ENCODE results near the gene IQCF5.
"Not testable (repeated sequence)": the region's sequence is repeated elsewhere in the genome, so short reads cannot be mapped to it uniquely, and the experiment has no call there.

Gene IQCF5

DNA sequence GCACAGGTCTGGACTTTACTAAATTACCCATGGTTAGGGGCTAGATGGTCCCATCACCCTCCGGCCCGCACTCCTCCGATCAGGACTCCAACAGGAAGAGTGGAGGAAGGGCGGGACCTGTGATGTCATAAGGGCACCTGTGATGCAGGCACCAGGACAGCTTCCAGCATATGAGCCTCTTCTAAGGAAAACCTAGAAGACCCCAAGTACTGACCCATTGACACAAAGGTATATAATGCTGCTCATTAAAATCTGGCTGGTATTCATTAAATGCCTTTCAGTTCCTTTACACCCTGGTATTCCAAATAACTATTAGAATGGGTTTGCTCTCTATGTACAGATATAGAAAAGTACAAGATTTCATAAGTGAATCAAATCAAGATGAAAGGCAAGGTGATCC is at the start of gene IQCF5:
IQCF5 (minus strand) TSS at position 101 of the 400 bp plus-strand sequence; CDS start at position 31, 70 bp downstream.
- no peak for DNase-seq (ENCODE audit: low read depth in 2 of 2)

DNA sequence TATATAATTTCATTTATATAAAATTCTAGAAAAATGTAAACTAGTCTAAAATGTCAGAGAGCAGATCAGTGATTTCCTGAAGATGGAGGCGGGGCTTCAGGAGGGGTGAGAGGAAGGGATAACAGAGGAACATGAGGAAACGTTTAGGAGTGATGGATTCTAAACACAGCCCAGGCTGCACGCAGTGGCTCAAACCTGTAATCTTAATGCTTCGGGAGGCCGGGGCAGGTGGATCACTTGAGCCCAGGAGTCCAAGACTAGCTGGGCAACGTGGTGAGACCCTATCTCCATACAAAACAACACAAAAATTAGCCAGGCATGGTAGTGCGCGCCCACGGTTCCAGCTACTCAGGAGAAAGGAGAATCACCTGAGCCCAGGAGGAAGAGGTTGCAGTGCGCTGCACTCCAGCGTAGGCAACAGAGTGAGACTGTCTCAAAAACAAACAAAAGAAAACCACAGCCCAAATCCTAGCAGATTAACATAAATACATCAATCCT is 45.7 kb upstream of the IQCF5 start:
- no peak for DNase-seq (ENCODE audit: low read depth in 2 of 2)

DNA sequence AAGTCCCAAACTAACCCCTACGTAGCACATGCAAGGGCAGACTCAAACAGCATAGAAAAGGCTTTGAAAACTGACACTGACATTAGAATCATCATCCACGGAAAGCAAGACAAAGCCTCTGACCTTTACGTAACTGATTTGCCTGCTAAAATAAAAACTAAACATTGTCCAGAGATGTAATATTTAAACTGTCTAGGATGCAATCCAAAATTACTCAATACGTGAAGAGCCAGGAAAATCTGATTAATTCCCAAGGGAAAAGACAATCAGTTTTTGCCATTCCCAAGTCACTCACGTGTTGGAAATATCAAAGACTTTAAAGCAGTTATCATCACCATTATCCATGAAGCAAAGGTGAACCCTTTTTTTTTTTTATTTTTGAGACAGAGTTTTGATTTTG is 41.0 kb upstream of the IQCF5 start:
- DNase-seq (ENCODE audit: low read depth in 2 of 2), result no peak

DNA sequence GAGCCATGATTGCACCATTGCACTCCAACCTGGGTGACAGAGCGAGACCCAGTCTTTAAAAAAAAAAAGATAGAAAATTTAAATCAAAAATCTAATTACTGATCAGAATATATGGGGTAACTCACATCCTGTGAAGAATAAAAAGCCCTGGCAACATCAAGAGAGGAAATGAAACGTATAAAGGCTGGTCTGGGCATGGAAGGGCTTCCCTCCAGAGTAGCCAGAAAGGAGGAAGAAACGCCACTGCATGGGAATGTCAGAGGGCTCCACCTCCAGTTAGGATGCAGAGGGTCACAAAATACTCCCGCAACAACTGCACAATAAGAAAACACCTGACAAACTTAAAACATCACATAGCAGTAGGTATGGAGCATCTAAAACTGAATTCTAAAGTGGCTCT is 32.6 kb upstream of the IQCF5 start:
- no peak for DNase-seq (ENCODE audit: low read depth in 2 of 2)

DNA sequence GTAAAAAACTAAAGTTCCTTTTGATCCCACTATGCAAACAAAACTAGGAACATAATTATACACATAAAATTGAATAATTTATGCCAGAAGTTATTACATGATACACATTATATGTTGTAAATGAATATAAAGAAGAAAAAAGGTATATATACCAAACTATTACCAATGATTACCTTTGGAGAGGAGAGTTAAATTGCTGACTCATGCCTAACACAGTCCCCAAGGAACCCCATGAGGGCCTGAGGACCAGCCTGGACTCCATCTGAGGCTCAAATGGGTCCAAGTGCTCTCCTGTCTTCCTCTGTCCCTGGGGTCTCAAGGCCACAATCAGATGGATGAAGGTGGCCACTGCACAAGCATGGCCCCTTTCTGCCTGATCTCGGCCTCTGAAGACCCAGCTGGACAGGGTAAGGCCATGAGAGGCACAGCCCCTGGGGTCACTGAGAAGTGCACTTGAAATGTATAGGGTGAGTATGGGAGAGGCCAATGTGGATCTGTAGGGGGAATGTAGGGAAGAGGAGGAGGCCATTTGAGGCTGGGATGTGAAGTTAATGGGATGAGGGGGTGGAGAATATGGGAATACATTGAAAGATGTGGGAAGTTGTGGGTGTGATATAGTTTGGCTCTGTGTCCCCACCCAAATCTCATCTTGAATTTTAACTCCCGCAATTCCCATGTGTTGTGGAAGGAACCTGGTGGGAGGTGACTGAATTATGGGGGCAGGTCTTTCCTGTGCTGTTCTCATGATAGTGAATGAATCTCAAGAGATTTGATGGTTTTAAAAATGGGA is 28.8 kb upstream of the IQCF5 start:
- no peak for DNase-seq (ENCODE audit: low read depth in 2 of 2)

DNA sequence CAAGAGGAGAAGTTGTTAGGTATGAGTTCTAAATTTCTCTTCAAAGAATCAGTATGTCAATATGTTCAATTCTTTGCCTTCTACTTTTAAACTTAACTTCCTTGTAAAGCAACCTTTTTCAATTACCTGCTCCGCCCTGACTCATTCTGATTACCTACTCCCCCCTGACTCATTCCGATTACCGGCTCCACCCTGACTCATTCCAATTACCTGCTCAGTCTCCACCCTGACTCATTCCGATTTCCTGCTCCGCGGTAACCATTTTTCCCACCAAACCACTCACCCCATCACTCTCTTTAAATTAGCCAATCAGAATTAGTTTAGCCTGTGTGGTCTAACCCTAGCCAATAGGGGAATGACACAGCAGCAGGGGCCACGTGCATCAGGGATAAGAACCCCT is 27.0 kb upstream of the IQCF5 start:
- DNase-seq (ENCODE audit: low read depth in 2 of 2), result not testable (repeated sequence)

DNA sequence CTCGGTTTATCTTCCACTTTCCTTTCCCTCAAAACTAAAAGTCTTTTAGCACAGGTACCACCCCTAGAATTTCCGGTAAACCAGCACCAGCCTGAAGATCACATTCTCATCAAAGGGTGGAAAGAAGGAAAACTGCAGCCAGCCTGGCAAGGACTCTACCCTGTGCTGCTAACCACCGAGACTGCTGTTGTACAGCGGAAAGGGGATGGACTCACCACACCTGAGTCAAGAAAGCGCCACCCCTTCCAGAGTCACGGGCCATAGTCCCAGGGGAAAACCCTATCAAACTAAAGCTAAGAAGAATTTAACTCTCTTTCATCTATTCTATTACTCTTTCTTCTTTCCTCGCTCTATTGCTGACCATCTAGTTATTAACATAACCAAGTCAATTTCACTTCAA is 24.6 kb upstream of the IQCF5 start:
- not testable (repeated sequence) for DNase-seq (ENCODE audit: low read depth in 2 of 2)

DNA sequence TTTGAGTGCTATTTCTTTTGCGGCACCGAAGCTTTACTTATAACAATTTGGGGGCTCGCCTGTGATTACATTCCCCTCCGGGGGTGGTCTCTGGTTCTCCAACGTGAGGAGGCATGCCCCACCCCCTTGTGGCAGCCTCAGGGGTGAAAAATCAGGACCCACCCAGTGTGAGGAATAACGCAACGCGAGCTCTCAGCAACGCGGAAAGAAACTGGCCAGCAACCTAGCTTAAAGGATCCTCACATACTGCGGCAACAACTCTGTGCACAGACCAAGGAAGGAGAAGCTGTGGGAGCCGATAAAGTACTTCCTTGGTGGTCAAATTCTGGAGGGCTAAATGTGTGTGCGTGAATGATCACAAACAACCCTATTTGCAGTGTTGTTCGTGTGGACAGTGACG is 22.0 kb upstream of the IQCF5 start:
- no peak for DNase-seq (ENCODE audit: low read depth in 2 of 2)

DNA sequence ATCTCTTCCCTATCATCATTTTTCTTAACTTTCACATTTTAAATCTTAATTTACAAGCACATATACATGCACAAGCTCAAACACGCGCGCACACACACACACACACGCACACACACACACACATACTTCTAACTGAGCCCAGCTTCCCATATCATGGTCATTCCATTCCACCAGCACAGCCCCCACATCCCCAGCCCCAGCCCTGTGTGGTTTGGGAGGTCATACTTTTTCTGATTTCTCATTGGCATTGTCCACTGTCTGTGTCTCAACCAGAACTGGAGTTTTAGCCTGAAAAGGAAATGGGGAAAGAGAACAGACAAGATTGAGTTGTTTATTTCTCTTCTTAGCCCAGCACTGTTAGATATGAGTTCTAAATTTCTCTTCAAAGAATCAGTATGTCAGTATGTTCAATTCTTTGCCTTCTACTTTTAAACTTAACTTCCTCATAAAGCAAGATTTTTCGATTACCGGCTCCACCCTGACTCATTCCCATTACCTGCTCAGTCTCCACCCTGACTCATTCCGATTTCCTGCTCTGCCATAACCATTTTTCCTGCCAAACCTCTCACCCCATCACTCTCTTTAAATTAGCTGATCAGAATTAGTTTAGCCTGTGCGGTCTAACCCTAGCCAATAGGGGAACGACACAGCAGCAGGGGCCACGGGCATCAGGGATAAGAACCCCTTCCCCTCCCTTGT is 21.4 kb upstream of the IQCF5 start:
- no peak for DNase-seq (ENCODE audit: low read depth in 2 of 2)

DNA sequence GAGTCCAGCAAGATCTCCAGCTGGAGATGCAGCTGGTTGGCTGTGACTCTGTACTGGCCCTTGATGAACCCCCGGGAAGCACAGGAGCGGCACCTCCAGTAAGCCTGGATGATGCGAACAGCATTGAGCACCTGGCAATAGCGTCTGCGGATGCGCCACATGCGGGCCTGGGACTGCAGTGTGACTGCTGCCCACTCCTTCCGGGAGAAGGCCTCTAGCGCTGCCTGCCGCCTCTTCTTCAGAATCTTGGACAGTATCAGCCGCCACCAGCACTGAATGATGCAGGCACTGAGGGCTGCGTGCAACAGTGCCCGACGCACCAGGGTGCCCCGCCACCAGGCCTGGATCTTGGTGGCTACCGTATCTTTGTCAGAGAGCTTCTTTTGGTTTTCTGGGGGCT is 19.5 kb upstream of the IQCF5 start:
- DNase-seq (ENCODE audit: low read depth in 2 of 2), result no peak

DNA sequence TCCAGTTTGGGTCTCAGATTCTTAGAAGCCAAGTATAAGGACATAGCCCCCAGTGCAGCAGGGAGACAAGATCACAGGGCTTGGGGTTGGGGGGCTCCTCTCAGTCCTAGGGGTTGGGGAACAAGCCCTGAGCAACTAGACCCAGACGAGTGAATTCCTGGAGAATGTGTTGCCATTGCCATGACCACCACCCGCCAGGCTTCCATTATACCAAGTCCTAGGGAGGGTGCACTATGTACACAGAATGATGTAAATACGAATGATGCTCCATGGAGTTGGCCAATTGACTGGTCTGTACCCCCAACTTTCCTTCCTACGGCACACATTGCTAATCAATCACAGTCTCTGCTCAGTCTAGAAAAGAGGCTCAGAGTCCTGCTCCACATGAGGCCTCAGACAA is 19.0 kb upstream of the IQCF5 start:
- DNase-seq (ENCODE audit: low read depth in 2 of 2), result no peak

DNA sequence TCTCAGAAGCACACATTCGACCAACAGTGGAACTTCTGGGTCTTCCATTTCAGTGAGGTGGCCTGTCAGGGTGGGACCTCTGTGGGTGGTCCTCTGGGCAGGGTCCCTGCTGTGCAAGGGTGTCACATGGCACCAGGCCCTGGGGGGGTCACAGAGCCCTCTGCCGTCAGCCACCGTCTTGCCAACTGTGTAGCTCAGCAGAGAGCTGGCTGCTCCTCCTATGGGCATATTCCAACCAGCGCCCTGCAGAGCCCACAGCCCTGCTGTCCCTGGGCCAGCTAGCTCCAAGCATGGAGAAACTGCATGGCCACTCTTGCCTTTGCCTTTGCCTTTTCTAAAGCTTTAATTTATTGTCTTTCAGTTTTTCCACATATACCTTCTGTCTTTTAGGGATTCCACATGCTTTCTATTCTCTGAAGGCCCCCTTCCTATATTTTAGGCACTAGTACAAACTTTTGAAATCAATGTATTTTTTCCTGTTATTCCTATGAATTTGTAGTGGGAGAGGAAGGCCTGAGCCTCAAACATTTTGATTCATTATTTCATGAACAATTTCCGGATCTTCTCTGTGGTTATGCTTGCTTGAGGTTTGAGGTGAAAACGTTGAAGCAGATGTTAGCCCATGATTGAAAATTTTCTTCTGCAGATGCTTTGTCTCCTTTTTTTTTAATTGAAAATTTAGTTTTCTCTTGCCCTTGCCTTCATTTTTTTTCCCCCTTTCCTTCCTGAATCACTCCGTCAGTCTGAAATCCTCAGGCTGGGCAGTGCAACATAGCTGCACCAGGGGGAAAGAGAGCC is 16.0 kb upstream of the IQCF5 start:
- no peak for DNase-seq (ENCODE audit: low read depth in 2 of 2)

DNA sequence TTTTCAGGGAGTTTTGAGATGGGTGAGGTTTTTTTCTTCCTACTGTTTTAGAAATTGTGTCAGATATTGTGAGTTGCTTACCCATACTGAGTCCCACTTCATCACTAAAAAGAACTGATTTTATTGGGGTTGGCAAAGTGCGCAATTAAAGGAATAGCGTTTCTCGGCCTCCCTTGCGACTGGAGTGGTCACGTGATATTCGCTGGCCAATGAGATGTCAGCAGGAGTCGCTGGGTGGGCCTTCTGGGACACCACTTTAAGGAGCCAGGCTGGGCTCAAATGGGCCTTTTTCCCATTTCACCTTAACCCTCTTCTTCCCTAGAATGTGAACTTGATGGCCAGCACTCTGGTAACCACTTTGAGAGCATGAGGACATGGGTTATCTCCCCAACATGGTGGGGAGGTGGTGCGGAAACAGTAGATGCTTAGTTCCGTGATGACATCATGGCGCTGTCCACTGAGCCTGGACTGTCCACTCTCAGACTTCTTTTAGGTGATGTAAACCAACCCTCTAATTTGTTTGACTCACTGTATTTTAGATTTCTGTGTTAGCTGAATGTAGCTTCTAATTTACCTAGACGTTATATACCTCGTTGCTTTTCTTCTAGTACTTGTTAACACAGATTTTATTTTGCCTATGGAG is 13.2 kb upstream of the IQCF5 start:
- DNase-seq (ENCODE audit: low read depth in 2 of 2), result no peak

DNA sequence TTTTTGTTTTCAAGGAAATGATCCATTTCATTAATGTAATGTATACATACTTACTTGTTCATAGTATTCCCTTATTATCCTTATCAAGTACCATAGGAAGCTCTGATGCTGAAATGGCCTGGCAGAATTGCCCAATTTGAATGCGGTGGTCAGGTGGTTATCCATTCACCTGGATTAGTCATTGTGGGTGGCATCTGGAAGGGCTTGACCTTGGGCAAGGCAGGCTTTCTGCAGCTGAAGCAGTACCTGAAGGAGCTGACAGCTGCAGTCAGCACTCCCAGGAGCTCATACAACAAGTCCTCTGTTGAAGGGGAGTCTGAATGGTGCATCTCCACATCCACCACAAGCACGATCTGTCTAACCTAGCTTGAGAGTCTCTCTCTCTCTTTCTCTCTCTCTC is 12.2 kb upstream of the IQCF5 start:
- DNase-seq (ENCODE audit: low read depth in 2 of 2), result no peak

DNA sequence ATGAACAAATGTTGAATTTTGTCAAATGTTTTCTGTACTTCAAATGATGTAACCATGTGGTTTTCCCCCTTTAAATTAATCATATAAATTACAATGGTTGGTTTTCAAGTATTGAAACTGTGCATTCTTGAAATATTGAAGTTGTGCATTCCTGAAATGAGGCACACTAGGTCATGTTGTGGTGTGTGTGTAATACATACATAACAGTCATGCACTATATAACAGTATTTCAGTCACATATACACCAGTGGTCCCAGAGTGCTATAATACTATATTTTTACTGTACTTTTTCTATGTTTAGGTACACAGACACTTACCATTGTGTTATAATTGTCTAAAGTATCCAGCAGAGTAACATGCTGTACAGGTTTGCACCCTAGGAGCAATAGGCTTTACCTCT is 11.0 kb upstream of the IQCF5 start:
- no peak for DNase-seq (ENCODE audit: low read depth in 2 of 2)

DNA sequence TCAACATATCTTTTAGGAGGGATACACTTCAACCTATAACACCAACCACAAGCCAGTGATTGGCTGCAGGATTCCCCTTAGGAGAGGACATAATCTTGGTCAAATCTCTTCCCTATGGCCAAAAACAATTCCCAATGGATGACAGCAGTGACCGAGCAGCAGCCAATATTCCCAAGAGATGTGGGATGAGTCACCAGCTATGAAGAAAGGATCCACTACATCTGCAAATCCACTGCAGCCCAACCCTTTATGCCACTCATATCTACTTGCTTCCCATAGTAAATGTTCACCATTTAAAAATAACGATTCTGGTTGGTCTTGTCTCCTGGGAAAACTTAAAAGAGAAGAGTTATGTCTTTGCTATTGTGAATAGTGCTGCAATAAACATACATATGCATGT is 4.5 kb upstream of the IQCF5 start:
- DNase-seq (ENCODE audit: low read depth in 2 of 2), result no peak

DNA sequence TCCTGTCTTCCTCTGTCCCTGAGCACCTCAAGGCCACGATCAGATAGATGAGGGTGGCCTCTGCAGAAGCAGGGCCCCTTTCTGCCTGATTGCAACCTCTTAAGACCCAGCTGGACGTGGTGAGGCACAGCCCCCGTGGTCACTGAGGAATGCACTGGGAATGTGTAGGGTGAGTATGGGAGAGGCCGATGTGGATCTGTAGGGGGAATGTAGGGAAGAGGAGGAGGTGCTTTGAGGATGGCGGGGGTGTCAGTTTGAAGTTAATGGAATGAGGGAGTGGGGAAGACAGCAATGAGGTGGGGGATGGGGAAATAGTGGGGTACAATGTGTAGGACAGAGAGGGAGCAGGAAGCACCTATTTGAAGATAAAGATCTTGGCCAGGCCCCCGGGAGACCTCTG is 785 bp upstream of the IQCF5 start:
- no peak for DNase-seq (ENCODE audit: low read depth in 2 of 2)

DNA sequence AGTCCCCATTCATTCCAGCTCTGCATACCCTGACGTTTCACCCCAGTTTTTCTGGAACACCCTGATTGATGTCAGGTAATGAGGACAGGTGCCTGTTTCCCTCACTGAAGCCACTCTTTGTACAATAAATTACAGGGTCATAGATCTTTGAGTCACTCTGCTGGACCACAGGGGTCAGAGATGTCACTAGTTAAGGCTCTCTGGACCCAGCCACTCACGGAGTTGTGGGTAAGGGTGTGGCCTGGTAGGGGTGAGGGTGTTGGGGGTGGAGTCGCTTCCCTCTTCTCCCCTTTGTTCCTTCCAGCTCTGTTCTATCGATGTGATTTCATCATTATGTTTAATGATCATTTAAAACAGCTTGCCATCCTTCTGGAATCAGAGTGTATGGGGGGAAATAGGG is 512 bp downstream of the IQCF5 start:
- DNase-seq (ENCODE audit: low read depth in 2 of 2), result no peak

DNA sequence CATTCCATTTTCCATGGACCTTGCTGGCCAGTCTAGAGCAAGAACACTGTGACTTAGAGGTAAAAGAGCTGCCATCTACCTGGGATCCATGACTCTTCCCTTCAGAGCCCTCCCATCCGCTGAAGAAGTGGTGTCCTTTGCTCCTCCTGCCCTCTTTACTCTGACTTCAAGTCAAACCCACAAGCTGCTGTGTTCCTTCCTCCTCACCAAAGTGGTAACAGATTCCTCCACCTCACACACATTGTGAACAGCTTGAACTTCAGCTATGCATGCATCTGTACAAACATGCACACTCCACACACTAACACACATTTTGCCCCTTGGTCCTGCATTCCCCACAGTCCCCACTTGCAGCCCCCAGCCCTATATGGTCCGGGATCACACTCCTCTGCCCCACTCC is 990 bp downstream of the IQCF5 start:
- no peak for DNase-seq (ENCODE audit: low read depth in 2 of 2)

DNA sequence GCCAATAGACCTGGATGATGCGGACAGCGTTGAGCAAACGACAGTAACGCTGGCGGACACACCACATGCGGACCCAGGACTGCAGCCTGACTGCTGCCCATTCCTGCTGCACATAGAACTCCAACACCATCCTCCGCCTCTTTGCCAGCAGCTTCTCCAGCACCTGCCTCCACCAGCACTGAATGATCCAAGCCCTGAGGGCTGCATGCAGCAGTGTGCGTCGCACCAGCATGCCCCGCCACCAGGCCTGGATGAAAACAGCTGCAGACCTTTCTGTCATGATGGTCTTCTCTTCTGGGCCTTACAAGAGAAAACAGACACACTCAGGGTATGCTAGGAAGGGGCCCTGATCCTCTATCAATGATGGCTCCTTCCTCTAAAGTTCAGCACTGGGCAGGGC is 1.5 kb downstream of the IQCF5 start:
- DNase-seq (ENCODE audit: low read depth in 2 of 2), result no peak

DNA sequence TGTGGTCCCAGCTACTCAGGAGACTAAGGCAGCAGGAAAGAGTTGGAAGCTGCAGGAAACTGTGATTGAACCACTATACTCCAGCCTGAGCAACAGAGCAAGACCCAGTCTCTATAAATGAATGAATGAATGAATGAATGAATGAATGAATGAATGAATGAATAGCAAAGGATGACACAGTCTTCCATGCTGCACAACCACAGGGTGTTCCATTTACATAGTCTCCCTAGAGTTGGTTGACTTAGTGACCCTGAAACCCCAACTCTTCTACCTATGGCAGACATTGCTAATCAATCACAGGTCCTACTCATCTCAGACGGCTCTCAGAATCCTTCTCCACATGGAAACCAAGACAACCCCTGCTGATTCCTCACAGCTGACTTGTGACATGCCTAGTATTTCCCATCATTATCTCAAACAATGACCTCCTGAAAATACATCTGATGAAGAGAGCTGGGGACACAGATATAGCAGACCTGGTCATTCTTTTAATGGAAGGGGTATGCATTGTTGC is 2.1 kb downstream of the IQCF5 start:
- no peak for DNase-seq (ENCODE audit: low read depth in 2 of 2)

DNA sequence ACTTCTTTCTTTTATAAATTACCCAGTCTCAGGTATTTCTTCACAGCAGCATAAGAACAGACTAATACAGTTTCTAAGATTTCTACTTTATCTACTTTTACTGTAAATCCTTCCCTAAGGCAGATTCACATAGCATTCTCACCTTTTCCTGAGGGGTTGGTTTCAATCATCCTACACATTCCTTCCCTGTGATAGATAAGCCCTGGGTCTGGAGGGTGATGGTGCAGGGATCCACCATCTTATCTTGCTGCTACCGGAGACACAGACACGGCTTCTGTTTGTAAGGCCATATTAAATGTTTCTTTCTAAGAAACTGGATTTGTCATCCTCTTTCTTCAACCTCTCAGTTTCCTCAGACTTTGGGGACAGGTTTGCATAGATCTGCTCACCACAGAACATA is 6.1 kb downstream of the IQCF5 start:
- no peak for DNase-seq (ENCODE audit: low read depth in 2 of 2)

Data from activated CD8-positive, alpha-beta memory T cell treated with anti-CD3 and anti-CD28 coated beads for 4 hours (primary cell).